NT2/D1 (cell line): ENCODE measurements around the gene ZYG11A.

Source experiments
- SUZ12 ChIP-seq: IDR thresholded peaks from 2 replicates; pipeline ENCODE4 v1.6.1; 2011; ENCODE audit not compliant: insufficient read length, insufficient read depth; ENCODE audit errors: extremely low read depth
- YY1 ChIP-seq: IDR thresholded peaks from 2 replicates; pipeline ENCODE4 v1.6.1; 2011; ENCODE audit not compliant: insufficient read length, insufficient read depth
- ZNF274 ChIP-seq: IDR thresholded peaks from 2 replicates; pipeline ENCODE4 v1.6.1; 2011; ENCODE audit warnings: mild to moderate bottlenecking, low read depth, low read length

DNA sequence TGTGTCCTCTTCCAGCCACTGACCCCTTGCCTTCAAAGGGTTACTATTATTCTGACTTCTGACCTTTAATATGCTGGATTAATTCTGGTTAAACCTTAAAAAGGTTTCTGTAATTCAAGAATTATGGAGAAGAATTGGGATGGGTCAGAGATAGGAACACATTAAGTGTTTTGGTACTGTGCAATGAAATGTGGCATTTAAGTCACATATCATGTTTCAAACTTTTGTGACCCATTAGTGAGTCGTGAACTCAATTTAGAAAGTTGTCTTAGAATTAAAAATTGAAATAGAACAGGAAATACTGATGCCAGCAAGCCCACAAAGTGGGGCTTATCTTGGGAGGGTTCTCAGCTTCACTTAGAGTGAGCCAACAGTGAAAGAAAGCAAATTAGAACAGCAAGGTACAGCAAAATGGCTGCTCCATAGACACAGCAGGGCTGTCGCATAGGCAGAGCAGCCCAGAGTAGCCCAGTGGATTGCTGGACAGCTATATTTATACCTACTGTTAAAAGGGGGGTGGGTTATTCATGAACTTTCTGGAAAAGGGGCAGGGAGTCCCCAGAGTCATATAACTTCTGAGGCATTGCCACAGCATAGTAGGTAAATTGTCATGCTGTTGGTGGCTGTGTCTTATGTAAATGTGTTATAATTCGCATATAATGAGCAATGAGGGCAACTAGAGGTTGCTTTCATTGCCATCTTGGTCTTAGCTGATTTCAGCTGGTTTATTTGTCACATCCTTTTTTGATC lies 95.0 kb downstream of the ZYG11A start:
- TF ChIP-seq YY1, result no peak
- TF ChIP-seq SUZ12, result no peak
- TF ChIP-seq ZNF274, result no peak
